Epithelial cell of esophagus (primary cell): ENCODE results near the gene GP1BB.

Source experiments
- DNase-seq: peaks from one replicate; pipeline ENCODE4 v3.0.0; 2010; ENCODE audit warnings: low read depth
- H3K4me3 ChIP-seq: 2 replicates; pipeline ENCODE4 v1.5.1; 2011; ENCODE audit warnings: mild to moderate bottlenecking, low read length, control low read depth
- TF ChIP-seq, protein P1 (sequence below): IDR thresholded peaks from 2 replicates; pipeline ENCODE4 v1.5.1; 2011; ENCODE audit warnings: low read depth, mild to moderate bottlenecking, low read length, control low read depth, inconsistent platforms; ENCODE audit not compliant: insufficient read depth; ENCODE audit errors: missing control alignments

GP1BB gene

DNA sequence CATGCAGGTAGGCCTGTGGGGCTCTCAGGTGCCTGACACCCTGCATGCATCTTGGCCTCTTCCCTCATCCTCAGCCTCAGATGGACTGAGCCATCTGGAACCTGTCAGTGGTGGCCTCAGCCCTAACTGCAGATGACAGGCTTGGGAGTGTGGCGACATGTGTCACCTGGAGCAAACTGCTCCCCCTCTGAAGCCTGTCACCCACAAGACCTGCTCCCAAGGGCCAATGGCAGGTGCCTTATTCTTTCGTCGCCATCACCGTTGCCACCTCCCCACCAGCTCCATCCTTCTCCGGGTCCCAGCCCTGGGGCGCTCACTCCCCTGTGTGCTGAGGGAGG is 12.6 kb upstream of the GP1BB start:
- DNase-seq = no peak
- no peak overlapping the region for H3K4me3 ChIP-seq
- TF ChIP-seq, protein P1, sequence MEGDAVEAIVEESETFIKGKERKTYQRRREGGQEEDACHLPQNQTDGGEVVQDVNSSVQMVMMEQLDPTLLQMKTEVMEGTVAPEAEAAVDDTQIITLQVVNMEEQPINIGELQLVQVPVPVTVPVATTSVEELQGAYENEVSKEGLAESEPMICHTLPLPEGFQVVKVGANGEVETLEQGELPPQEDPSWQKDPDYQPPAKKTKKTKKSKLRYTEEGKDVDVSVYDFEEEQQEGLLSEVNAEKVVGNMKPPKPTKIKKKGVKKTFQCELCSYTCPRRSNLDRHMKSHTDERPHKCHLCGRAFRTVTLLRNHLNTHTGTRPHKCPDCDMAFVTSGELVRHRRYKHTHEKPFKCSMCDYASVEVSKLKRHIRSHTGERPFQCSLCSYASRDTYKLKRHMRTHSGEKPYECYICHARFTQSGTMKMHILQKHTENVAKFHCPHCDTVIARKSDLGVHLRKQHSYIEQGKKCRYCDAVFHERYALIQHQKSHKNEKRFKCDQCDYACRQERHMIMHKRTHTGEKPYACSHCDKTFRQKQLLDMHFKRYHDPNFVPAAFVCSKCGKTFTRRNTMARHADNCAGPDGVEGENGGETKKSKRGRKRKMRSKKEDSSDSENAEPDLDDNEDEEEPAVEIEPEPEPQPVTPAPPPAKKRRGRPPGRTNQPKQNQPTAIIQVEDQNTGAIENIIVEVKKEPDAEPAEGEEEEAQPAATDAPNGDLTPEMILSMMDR = no peak

DNA sequence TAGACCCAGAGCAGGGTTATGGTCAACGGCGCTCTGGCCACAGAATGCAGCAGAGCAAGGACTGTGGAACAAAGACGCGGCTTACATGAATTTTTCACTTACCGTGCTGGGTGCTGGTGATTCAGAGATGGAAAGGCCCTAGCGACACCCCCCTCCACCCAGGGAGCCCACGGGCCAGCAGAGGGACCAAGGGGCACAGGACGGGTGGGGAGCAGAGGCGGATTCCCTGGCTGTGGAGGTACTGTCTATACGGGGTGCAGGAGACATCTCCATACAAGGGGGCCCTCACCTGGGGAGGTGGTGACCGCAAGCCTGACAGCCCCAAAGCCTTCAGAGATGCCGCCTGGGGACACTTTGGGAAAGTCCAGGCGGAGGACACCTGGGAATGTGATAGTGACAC is 10.1 kb upstream of the GP1BB start:
- no peak for DNase-seq
- TF ChIP-seq, protein P1 = no peak
- no peak overlapping the region for H3K4me3 ChIP-seq

DNA sequence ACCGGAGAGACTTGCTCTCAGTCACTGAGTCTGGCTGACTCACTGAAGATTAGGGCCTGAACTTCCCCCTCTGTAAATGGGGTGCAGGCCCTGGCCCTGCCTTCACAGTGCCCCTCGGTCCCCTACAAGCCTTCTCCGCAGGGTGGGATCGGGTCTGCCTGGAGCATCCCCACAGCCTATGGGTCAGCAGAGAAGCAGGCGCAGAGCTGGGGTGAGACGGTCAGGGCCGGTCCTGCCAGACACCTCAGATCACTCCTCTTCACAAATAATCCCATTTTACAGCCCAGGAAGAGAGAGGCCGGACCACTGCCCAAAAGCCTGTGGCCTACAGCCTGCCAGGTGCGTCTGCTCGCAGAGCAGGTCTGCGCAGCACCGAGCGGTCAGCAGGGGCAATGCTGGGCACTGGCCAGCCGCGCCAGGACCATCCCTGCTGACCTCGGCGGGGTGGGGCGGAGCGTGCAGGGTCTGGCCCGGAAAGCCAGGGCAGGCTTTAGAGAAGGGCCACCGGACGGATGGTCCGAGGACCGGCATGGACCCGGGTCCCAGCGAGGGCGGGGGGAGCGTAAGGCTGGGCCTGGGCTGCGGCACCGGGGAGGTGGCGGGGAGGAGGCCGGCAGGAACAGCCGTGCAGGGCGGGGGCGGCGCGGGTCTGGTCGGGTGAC is 9.6 kb upstream of the GP1BB start:
- no peak overlapping the region for H3K4me3 ChIP-seq
- TF ChIP-seq, protein P1 = no peak

DNA sequence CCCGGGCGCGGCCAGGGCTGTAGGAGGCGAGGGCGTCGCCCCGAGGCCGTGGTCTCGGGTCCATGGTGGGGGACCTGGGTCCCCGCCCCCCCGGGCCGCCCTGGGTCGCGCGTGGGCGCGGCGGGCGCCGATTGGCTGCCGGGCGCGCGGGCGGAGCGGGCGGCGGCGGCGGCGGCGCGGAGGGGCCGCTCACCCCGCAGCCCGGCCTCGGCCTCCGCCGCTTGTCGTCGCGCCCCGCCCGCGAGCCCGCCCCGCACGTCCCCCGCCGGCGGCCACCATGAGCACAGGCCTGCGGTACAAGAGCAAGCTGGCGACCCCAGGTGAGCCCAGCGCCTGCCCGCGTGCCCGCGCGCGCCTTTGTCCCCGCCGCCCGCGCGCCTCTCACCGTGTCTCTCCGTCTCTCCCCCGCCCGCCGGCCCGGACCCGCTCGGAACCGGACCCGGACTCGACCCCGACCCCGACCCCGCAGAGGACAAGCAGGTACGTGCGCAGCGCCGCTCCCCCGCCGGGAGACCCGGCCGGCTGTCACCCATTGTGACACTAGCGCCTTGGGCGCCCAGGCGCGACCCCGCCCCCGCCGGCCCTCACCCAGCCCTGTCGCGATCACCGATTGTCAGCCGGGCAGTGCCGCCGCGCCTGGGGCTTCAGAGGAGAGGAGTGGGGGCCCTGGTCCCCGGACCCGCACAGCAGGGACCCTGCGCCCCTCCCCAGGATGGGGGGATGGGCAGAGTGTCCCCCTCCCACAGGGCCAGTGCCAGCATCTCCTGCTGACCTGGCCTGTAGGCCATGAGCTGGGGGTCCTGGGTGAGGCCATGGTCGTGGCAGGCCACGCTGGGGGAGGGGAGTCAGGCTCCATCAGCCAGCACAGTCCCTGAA is 8.8 kb upstream of the GP1BB start, which contains the start of gene SEPTIN5:
TSS of gene SEPTIN5 (plus strand) at position 192 of the 876 bp plus-strand sequence. CDS start at position 278, 86 bp downstream.
- no peak for DNase-seq
- peak within 1 kb of the TSS; percentile 49 for H3K4me3 ChIP-seq
- TF ChIP-seq, protein P1 = no peak

More for the DNA sequence above, 9.6 kb upstream of the GP1BB start:
- no peak for DNase-seq

DNA sequence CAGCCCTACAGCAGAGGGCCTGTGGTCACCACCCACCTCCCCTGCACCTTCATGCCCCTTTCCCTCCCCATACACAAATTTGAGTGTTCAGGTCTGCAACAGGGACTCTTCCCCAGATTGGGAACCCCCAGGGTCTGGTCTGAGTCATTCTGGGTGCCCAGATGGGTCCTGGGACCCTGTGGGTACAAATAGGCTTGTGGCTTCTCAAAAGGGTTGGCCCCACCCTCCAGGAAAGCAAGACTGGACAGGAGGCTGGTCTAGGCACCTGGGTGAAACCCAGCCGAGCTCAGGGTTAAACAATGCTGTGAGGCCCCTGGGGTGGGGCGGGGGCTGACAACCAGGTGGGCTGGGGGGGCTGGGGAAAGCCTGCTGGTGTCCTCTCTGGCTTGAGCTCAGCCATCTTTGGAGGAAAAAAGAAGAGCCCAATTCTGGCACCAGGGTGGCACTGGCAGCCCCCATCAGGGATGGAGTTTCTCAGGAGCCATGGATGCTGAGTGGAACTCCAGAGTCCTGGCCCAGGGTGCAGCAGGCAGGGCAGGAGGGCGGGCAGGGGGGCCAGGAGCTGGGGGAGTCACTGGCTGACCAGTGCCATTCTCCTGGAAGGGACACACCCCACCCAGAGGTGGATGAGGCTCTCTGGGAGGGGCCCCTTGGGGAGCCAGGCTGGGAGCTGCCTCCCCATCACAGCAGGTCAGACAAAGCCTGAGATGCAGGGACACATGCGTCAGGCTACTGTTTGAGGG is 8.0 kb upstream of the GP1BB start:
- DNase-seq = no peak
- TF ChIP-seq, protein P1 = no peak
- peak overlapping the region; percentile 49 for H3K4me3 ChIP-seq

DNA sequence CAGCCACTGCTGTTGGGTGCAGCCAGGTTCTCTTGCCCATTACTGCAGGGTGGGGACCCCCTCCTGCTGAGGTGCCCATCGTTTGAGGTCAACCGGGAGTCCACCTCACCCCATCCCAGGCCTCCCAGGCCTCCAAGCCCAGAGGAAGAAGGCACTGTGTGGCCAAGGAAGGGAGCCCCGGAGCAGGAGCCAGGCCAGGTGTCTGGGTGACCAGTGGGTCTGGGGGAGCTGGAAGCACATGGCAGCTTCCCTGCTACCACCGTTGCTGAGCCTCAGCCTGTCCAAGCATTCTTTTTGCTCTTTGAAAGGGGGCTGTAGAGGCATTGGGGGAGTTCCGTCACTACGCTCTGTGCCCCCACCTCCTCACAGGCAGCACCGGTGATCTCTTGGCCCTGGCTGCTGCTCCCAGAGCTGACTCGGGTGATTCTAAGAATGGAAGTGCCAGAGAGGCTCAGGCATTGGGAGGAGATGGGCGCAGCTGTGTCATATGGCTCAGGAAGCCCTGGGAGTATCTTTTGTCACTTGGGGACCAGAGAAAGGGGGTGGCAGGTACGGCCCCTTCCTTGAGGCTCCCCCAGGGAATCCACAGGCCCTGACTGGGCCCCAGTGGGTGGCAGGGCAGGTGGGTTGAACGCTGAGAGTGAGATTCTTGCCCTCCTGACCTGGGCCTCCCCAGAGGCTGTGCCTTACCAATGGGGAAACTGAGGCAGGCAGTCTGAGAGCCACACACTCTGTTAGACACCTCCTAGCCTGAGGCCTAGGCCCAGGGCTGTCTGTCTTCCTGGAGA is 7.1 kb upstream of the GP1BB start:
- no peak overlapping the region for H3K4me3 ChIP-seq
- TF ChIP-seq, protein P1 = no peak
- DNase-seq = no peak
